Liver (tissue), 9 donors: ENCODE data around the gene RNF181. TPM values are rescaled to one million over a fixed set of nuclear protein-coding genes. Genes with fewer than 3 reads are reported as not detected.

Experiments used
- DNase-seq: peaks from one replicate; pipeline ENCODE4 v3.0.0-alpha.2; 2017; ENCODE audit warnings: low spot score
- H3K27ac ChIP-seq, 2 donors: one replicate each; pipeline ENCODE4 v1.7.0; 2013; ENCODE audit warnings: inconsistent platforms in 2 of 2, low read length in 2 of 2, control low read depth in 1 of 2, low read depth in 1 of 2, mild to moderate bottlenecking in 1 of 2
- H3K27me3 ChIP-seq, 4 donors: one replicate each; pipeline versions ENCODE4 v1.6.1 to v1.7.0; 2013; ENCODE audit warnings: low read length in 3 of 4, inconsistent platforms in 1 of 4, mild to moderate bottlenecking in 1 of 4, moderate library complexity in 1 of 4; ENCODE audit not compliant: control insufficient read depth in 4 of 4, insufficient read depth in 4 of 4
- H3K36me3 ChIP-seq, 4 donors: one replicate each; pipeline versions ENCODE4 v1.6.1 to v1.7.0; 2013; ENCODE audit warnings: low read length in 3 of 4, mild to moderate bottlenecking in 3 of 4, low read depth in 1 of 4, moderate library complexity in 1 of 4; ENCODE audit not compliant: control insufficient read depth in 4 of 4, insufficient read depth in 3 of 4
- H3K4me1 ChIP-seq, 4 donors: one replicate each; pipeline versions ENCODE4 v1.6.1 to v1.7.0; 2013; ENCODE audit warnings: low read length in 3 of 4, mild to moderate bottlenecking in 3 of 4, moderate library complexity in 1 of 4; ENCODE audit not compliant: control insufficient read depth in 4 of 4, insufficient read depth in 4 of 4
- H3K4me3 ChIP-seq, 3 donors: one replicate each; pipeline versions ENCODE4 v1.6.1 to v1.7.0; 2013; ENCODE audit warnings: low read length in 3 of 3, control low read depth in 1 of 3, low read depth in 1 of 3, mild to moderate bottlenecking in 1 of 3
- H3K9ac ChIP-seq, 2 donors: one replicate each; pipeline ENCODE4 v1.7.0; 2013; ENCODE audit warnings: low read length in 2 of 2, mild to moderate bottlenecking in 2 of 2, moderate library complexity in 2 of 2, control low read depth in 1 of 2, low read depth in 1 of 2
- H3K9me3 ChIP-seq, 4 donors: one replicate each; pipeline versions ENCODE4 v1.6.1 to v1.7.0; 2013; ENCODE audit warnings: low read length in 3 of 4; ENCODE audit not compliant: control insufficient read depth in 4 of 4
- EGR1 ChIP-seq, 2 donors: IDR thresholded peaks; 2 replicates each; pipeline ENCODE4 v1.6.1; 2016 to 2018; ENCODE audit warnings: antibody characterized with exemption in 2 of 2, low read depth in 2 of 2
- FOXA2 ChIP-seq: IDR thresholded peaks from 2 replicates; pipeline ENCODE4 v1.6.1; 2016; ENCODE audit warnings: antibody characterized with exemption
- GABPA ChIP-seq, 2 donors: IDR thresholded peaks in 1 of 2; conservative IDR thresholded peaks in 1 of 2; 2 replicates each; pipeline ENCODE4 v1.6.1; 2016; ENCODE audit warnings: antibody characterized with exemption in 2 of 2, mild to moderate bottlenecking in 1 of 2, moderate library complexity in 1 of 2
- HNF4A ChIP-seq, 2 donors: conservative IDR thresholded peaks; 2 replicates each; pipeline ENCODE4 v1.6.1; 2016; ENCODE audit warnings: antibody characterized with exemption in 2 of 2, mild to moderate bottlenecking in 2 of 2
- HNF4G ChIP-seq: IDR thresholded peaks from 2 replicates; pipeline ENCODE4 v1.6.1; 2016; ENCODE audit warnings: antibody characterized with exemption
- JUND ChIP-seq, 2 donors: IDR thresholded peaks; 2 replicates each; pipeline ENCODE4 v1.6.1; 2016; ENCODE audit warnings: antibody characterized with exemption in 2 of 2
- NR2F2 ChIP-seq: IDR thresholded peaks from 2 replicates; pipeline ENCODE4 v1.6.1; 2016; ENCODE audit warnings: antibody characterized with exemption
- RAD21 ChIP-seq, 2 donors: IDR thresholded peaks; 2 replicates each; pipeline ENCODE4 v1.6.1; 2016; ENCODE audit warnings: antibody characterized with exemption in 2 of 2, mild to moderate bottlenecking in 2 of 2
- RXRA ChIP-seq, 2 donors: IDR thresholded peaks; 2 replicates each; pipeline ENCODE4 v1.6.1; 2017 to 2018; ENCODE audit warnings: antibody characterized with exemption in 2 of 2, mild to moderate bottlenecking in 1 of 2
- SP1 ChIP-seq: IDR thresholded peaks from 2 replicates; pipeline ENCODE4 v1.6.1; 2018; ENCODE audit warnings: antibody characterized with exemption, mild to moderate bottlenecking
- TAF1 ChIP-seq: conservative IDR thresholded peaks from 2 replicates; pipeline ENCODE4 v1.6.1; 2016; ENCODE audit warnings: antibody characterized with exemption, mild to moderate bottlenecking
- YY1 ChIP-seq: IDR thresholded peaks from 2 replicates; pipeline ENCODE4 v1.6.1; 2016; ENCODE audit warnings: antibody characterized with exemption, mild to moderate bottlenecking
- WGBS: extraction: QIAGEN DNeasy Blood & Tissue Kit; methylation state at CpG from one replicate; pipeline ENCODE4 v1.1.7; 2013; 5-methylcytosine and 5-hydroxymethylcytosine counted together
- polyA plus RNA-seq, 2 donors: library from polyadenylated mRNA; stranded (reverse) in 1 of 2; unstranded in 1 of 2; fragments of 200-250 nt in 1 of 2; fragments of >200 nt in 1 of 2; fragmentation: Nextera tagmentation in 1 of 2; extraction: Ambion mirVana in 1 of 2; gene quantifications; one replicate each; pipeline versions ENCODE4 v1.2.1 to v1.2.3, GENCODE V29; 2013 to 2015
- total RNA-seq, 2 donors: library from RNA; depleted of rRNA; stranded (reverse); fragments of >200 nt; gene quantifications; one replicate each; pipeline ENCODE4 v1.2.3, GENCODE V29; 2014
- TF ChIP-seq, protein P1 (sequence below): IDR thresholded peaks from 2 replicates; pipeline ENCODE4 v1.6.1; 2016; ENCODE audit warnings: antibody characterized with exemption
- TF ChIP-seq, protein P2 (sequence below): IDR thresholded peaks from 2 replicates; pipeline ENCODE4 v1.6.1; 2016; ENCODE audit warnings: antibody characterized with exemption
- TF ChIP-seq, protein P3 (sequence below): fragments of 150-350 bp; IDR thresholded peaks from 2 replicates; pipeline ENCODE4 v1.5.1; 2017; ENCODE audit warnings: improper control_type of control experiment, low read depth, low read length; ENCODE audit not compliant: missing input control
- TF ChIP-seq, protein P4 (sequence below): IDR thresholded peaks from 2 replicates; pipeline ENCODE4 v1.6.1; 2016; ENCODE audit warnings: antibody characterized with exemption
- donor health status: healthy.
- donor health status: healthy.
- donor health status: healthy.
- donor health status: healthy.
- donor health status: healthy.

Gene RNF181
- total and polyA plus RNA-seq, 4 donors: 101 to 195 (median 114) TPM

DNA sequence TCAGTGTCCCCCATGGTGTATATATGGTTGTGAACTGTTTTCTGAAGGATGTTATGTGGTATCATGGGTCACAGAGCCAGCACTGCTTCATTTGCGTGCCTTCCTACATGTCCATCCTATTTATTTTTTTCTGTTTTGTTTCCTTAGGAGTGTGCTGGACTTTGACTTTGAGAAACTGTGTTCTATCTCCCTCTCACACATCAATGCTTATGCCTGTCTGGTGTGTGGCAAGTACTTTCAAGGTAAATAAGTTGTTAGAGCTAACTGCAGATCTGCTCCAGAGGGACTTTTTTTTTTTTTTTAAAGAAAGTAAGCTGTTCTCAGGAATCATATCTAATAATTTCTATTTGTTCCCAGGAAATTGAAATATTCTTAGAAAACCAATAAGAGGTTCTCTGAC lies 25.8 kb downstream of the RNF181 start (continued):
- TF ChIP-seq JUND (IDR thresholded peaks at IDR 0.05): no peak
- TF ChIP-seq FOXA2: no peak
- TF ChIP-seq, protein P1, sequence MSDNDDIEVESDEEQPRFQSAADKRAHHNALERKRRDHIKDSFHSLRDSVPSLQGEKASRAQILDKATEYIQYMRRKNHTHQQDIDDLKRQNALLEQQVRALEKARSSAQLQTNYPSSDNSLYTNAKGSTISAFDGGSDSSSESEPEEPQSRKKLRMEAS: no peak
- TF ChIP-seq EGR1 (IDR thresholded peaks at IDR 0.05; ENCODE audit: low read depth in 2 of 2): no peak
- no peak for TF ChIP-seq RXRA (IDR thresholded peaks at IDR 0.05)
- no peak for TF ChIP-seq GABPA (IDR thresholded peaks at IDR 0.05 in 1 of 2, conservative IDR thresholded peaks at IDR 0.05 in 1 of 2)
- no peak for TF ChIP-seq YY1

DNA sequence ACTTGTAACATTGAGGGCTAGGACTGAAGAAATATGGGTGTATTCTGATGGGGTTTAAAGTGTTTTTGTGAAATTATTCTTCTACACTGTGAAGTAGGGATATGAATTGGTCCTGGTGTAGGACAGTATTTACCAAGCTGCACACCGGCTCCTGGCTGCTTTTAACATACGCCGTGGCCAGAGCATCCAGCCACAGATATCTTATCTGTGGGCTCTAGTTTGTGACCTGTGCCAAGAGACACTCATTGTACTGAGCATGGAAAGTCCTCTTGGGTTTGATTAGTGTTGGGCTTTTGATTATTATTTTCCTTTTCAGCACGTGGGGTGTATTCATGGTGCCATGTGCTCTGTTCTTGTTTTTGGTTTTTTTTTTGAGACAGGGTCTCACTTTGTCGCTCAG lies 28.4 kb downstream of the RNF181 start:
- peaks cover 22 to 67% (median 53%) of the 10 kb centered on the region in 4 donors for H3K36me3 ChIP-seq
- DNase-seq: no peak
- H3K9ac ChIP-seq: no peak overlapping the region
- 93% methylated on average over 5 of the region's 5 CpGs for WGBS
- no peak overlapping the region for H3K27ac ChIP-seq
- no peaks in the 10 kb centered on the region for H3K4me1 ChIP-seq
- no peaks in the 10 kb centered on the region for H3K27me3 ChIP-seq
- H3K4me3 ChIP-seq: no peak overlapping the region
- TF ChIP-seq EGR1 (IDR thresholded peaks at IDR 0.05; ENCODE audit: low read depth in 2 of 2) (no peak), JUND (IDR thresholded peaks at IDR 0.05) (no peak), GABPA (IDR thresholded peaks at IDR 0.05 in 1 of 2, conservative IDR thresholded peaks at IDR 0.05 in 1 of 2) (no peak), NR2F2 (no peak), YY1 (no peak), FOXA2 (no peak), HNF4G (no peak), RXRA (IDR thresholded peaks at IDR 0.05) (no peak), SP1 (no peak), TAF1 (no peak), HNF4A (conservative IDR thresholded peaks at IDR 0.05) (no peak)
- TF ChIP-seq, protein P1: no peak
- TF ChIP-seq, protein P2, sequence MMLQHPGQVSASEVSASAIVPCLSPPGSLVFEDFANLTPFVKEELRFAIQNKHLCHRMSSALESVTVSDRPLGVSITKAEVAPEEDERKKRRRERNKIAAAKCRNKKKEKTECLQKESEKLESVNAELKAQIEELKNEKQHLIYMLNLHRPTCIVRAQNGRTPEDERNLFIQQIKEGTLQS: no peak
- no peaks in the 10 kb centered on the region for H3K9me3 ChIP-seq

DNA sequence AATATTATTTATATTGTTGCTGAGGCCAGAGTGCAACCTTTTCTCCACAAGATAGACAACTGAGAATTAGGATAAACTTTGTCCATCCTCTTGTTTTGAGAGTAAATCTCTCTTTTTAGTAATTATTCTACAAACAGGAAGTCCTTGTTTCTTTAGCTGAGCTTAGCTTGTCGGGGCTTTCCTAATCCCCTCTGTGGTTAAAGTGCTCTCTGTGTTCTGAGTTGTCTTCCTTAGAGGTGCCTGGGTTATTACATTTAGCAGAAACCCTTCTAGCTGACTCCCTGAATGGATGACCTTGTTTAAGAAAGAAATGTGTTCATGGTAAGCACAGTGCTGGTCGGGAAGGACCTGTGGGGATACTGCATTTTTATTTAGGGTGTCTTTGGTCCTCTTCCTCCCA lies 33.1 kb downstream of the RNF181 start:
- Histone ChIP-seq H3K4me3 (no peak overlapping the region), H3K9ac (no peak overlapping the region), H3K4me1 (no peaks in the 10 kb centered on the region), H3K27me3 (no peaks in the 10 kb centered on the region), H3K9me3 (no peaks in the 10 kb centered on the region), H3K27ac (no peak overlapping the region), H3K36me3 (peaks cover 15 to 69% (median 50%) of the 10 kb centered on the region in 4 donors)
- DNase-seq: no peak
- TF ChIP-seq, protein P2: no peak
- TF ChIP-seq NR2F2 (no peak), GABPA (IDR thresholded peaks at IDR 0.05 in 1 of 2, conservative IDR thresholded peaks at IDR 0.05 in 1 of 2) (no peak), FOXA2 (no peak), TAF1 (no peak), YY1 (no peak), JUND (IDR thresholded peaks at IDR 0.05) (no peak), SP1 (no peak), RXRA (IDR thresholded peaks at IDR 0.05) (no peak), RAD21 (IDR thresholded peaks at IDR 0.05) (no peak)
- TF ChIP-seq, protein P3, sequence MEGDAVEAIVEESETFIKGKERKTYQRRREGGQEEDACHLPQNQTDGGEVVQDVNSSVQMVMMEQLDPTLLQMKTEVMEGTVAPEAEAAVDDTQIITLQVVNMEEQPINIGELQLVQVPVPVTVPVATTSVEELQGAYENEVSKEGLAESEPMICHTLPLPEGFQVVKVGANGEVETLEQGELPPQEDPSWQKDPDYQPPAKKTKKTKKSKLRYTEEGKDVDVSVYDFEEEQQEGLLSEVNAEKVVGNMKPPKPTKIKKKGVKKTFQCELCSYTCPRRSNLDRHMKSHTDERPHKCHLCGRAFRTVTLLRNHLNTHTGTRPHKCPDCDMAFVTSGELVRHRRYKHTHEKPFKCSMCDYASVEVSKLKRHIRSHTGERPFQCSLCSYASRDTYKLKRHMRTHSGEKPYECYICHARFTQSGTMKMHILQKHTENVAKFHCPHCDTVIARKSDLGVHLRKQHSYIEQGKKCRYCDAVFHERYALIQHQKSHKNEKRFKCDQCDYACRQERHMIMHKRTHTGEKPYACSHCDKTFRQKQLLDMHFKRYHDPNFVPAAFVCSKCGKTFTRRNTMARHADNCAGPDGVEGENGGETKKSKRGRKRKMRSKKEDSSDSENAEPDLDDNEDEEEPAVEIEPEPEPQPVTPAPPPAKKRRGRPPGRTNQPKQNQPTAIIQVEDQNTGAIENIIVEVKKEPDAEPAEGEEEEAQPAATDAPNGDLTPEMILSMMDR: no peak
- TF ChIP-seq, protein P4, sequence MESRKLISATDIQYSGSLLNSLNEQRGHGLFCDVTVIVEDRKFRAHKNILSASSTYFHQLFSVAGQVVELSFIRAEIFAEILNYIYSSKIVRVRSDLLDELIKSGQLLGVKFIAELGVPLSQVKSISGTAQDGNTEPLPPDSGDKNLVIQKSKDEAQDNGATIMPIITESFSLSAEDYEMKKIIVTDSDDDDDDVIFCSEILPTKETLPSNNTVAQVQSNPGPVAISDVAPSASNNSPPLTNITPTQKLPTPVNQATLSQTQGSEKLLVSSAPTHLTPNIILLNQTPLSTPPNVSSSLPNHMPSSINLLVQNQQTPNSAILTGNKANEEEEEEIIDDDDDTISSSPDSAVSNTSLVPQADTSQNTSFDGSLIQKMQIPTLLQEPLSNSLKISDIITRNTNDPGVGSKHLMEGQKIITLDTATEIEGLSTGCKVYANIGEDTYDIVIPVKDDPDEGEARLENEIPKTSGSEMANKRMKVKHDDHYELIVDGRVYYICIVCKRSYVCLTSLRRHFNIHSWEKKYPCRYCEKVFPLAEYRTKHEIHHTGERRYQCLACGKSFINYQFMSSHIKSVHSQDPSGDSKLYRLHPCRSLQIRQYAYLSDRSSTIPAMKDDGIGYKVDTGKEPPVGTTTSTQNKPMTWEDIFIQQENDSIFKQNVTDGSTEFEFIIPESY: no peak
- WGBS: 75% methylated on average over 2 of the region's 2 CpGs
